ENCODE results near the gene CDH15. TPM values are rescaled to one million over a fixed set of nuclear protein-coding genes. Genes with fewer than 3 reads are reported as not detected.
A peak's percentile ranks its signal among the peaks of the same experiment; 100 is the strongest.
"Not testable (repeated sequence)": the region's sequence is repeated elsewhere in the genome, so short reads cannot be mapped to it uniquely, and the experiment has no call there.

The CDH15 gene
- total RNA-seq, 1 experiment from 2014 or later, result not detected

DNA sequence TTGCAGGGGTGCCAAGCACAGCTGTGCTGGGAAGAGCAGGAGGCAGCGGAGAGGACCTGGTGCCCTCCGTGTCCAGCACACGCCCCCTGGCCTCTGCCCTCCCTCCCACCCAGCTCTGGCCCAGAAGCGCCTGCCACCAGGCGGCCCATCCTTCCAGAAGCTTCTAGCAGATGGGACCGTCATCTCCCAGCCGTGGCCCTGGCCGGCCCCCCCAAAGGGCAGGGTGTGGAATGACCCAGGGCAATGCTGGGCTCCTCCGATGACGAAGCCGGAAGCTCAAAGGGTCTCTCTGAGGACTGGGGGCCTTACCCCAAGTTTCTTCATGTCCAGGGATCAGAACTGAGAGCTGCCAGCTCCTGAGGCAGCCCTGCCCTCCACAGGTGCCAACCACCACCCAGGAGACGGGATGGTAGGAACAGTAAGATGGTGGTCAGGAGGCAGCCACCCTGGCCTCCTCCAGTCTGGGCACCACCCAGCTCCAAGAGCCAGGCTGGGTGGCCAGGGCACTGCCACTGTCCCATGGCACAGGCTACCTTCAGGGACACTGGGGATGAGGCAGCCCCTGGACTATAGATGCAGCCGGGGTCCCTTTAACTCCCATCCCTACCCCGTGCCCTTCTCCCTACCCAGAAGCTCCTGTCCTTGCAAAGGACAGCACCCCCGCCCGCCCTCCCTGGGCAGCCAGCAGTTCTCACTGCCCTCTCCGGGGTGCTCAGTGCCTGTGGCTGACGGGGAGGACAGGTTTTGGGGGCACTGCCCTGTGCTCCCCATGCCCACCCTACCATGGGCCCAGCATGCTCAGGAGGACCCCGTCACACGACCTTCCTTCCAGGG lies 6.5 kb upstream of the CDH15 start:
- H3K27ac Mint-ChIP-seq (ENCODE audit: unreplicated experiment), result no peak overlapping the region
- BruUV-seq (replicated peaks), result no TSS peak
- intact Hi-C loops (cut with micrococcal nuclease; ENCODE audit: unreplicated experiment), result no loop called here
- peaks cover 56% of the 10 kb centered on the region for H3K27me3 Mint-ChIP-seq (ENCODE audit: unreplicated experiment)
- DNase-seq, result no peak
- TF ChIP-seq, protein P1, sequence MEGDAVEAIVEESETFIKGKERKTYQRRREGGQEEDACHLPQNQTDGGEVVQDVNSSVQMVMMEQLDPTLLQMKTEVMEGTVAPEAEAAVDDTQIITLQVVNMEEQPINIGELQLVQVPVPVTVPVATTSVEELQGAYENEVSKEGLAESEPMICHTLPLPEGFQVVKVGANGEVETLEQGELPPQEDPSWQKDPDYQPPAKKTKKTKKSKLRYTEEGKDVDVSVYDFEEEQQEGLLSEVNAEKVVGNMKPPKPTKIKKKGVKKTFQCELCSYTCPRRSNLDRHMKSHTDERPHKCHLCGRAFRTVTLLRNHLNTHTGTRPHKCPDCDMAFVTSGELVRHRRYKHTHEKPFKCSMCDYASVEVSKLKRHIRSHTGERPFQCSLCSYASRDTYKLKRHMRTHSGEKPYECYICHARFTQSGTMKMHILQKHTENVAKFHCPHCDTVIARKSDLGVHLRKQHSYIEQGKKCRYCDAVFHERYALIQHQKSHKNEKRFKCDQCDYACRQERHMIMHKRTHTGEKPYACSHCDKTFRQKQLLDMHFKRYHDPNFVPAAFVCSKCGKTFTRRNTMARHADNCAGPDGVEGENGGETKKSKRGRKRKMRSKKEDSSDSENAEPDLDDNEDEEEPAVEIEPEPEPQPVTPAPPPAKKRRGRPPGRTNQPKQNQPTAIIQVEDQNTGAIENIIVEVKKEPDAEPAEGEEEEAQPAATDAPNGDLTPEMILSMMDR (IDR thresholded peaks at IDR 0.05; ENCODE audit: unreplicated experiment), result no peak
- CTCF ChIA-PET, result interaction anchor here (0.6 to 0.8 kb wide), 2 partner anchors 244 to 353 kb away, joined by 3 to 4 read pairs; partner anchors contain the start of gene APRT
- H3K4me3 Mint-ChIP-seq (ENCODE audit: low read depth, unreplicated experiment), result no peak overlapping the region
- H3K9me3 Mint-ChIP-seq (ENCODE audit: low read depth, unreplicated experiment), result no peaks in the 10 kb centered on the region
- no peaks in the 10 kb centered on the region for H3K4me1 Mint-ChIP-seq (ENCODE audit: low read depth, unreplicated experiment)
- H3K36me3 Mint-ChIP-seq (ENCODE audit: insufficient read depth, unreplicated experiment), result no peaks in the 10 kb centered on the region

DNA sequence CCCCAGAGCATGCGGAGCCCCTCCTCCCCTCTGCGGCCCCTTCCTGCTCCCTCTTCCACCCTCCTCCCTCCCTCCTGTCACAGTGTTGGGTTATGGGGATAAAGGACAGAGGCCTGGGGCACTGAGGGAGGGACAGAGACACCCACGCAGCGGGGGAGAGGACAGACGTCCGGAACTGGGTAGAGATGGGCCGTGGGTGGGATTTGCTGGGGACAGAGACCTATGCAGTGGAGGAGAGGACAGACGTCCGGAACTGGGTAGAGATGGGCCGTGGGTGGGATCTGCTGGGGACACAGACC lies 5.9 kb upstream of the CDH15 start:
- H3K36me3 Mint-ChIP-seq (ENCODE audit: insufficient read depth, unreplicated experiment); H3K27ac Mint-ChIP-seq (ENCODE audit: unreplicated experiment); intact Hi-C loops (cut with micrococcal nuclease; ENCODE audit: unreplicated experiment); H3K4me3 Mint-ChIP-seq (ENCODE audit: low read depth, unreplicated experiment); DNase-seq; H3K9me3 Mint-ChIP-seq (ENCODE audit: low read depth, unreplicated experiment); H3K4me1 Mint-ChIP-seq (ENCODE audit: low read depth, unreplicated experiment); BruUV-seq (replicated peaks): not testable (repeated sequence)
- H3K27me3 Mint-ChIP-seq (ENCODE audit: unreplicated experiment), result peaks cover 61% of the 10 kb centered on the region
- CTCF ChIA-PET, result interaction anchor here (0.6 kb wide), 1 partner anchor 244 kb away, joined by 4 read pairs; no protein-coding TSS in a partner anchor

GRCh38 chr16:89166696-89167424 lies 4.7 kb upstream of the CDH15 start:
- H3K9me3 Mint-ChIP-seq (ENCODE audit: low read depth, unreplicated experiment), result no peaks in the 10 kb centered on the region
- H3K27me3 Mint-ChIP-seq (ENCODE audit: unreplicated experiment), result peaks cover 65% of the 10 kb centered on the region
- peaks cover 10% of the 10 kb centered on the region for H3K36me3 Mint-ChIP-seq (ENCODE audit: insufficient read depth, unreplicated experiment)
- no peak overlapping the region for H3K27ac Mint-ChIP-seq (ENCODE audit: unreplicated experiment)
- no peak overlapping the region for H3K4me3 Mint-ChIP-seq (ENCODE audit: low read depth, unreplicated experiment)
- TF ChIP-seq, protein P1 (IDR thresholded peaks at IDR 0.05; ENCODE audit: unreplicated experiment), result no peak
- CTCF ChIA-PET, result interaction anchor here (0.5 to 1.8 kb wide), 8 partner anchors 49 to 606 kb away, joined by 3 to 11 read pairs (median 4); partner anchors contain the start of genes APRT, GALNS and TRAPPC2L
- peaks cover 10% of the 10 kb centered on the region for H3K4me1 Mint-ChIP-seq (ENCODE audit: low read depth, unreplicated experiment)
- intact Hi-C loops (cut with micrococcal nuclease; ENCODE audit: unreplicated experiment), result no loop called here
- DNase-seq, result no peak
- BruUV-seq (replicated peaks), result no TSS peak

DNA sequence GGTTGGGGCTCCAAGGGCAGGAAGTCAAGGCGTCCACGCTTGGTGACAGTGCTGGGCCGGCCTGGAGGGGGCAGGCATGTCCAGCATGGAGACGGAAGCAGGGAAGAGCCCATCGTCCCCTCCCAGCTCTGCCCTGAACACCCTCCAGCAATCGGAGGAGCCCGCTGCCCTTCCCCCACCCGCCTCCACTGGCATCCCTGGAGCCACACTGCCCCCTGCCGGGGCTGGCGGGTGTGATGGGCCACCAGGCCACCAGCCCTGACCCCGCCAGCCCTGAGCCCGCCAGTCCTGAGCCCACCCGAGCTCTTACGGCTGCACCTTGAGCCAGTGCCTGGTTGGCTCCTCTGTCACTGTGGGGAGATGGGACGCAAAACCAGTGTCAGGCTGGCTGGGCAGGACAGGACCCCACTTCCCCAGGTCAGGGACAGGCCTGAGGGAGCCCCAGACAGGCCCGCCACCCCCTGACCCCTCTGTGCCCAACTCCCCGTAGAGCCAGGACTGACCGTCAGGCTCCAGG lies 4.1 kb upstream of the CDH15 start:
- no peak overlapping the region for H3K4me3 Mint-ChIP-seq (ENCODE audit: low read depth, unreplicated experiment)
- peaks cover 60% of the 10 kb centered on the region for H3K27me3 Mint-ChIP-seq (ENCODE audit: unreplicated experiment)
- peaks cover 10% of the 10 kb centered on the region for H3K4me1 Mint-ChIP-seq (ENCODE audit: low read depth, unreplicated experiment)
- CTCF ChIA-PET, result interaction anchor here (0.5 to 1.8 kb wide), 8 partner anchors 49 to 607 kb away, joined by 3 to 11 read pairs (median 4); partner anchors contain the start of genes APRT, GALNS and TRAPPC2L
- H3K9me3 Mint-ChIP-seq (ENCODE audit: low read depth, unreplicated experiment), result no peaks in the 10 kb centered on the region
- intact Hi-C loops (cut with micrococcal nuclease; ENCODE audit: unreplicated experiment), result no loop called here
- DNase-seq, result peak; percentile 97
- no TSS peak for BruUV-seq (replicated peaks)
- no peak overlapping the region for H3K27ac Mint-ChIP-seq (ENCODE audit: unreplicated experiment)
- peaks cover 13% of the 10 kb centered on the region for H3K36me3 Mint-ChIP-seq (ENCODE audit: insufficient read depth, unreplicated experiment)
- TF ChIP-seq, protein P1 (IDR thresholded peaks at IDR 0.05; ENCODE audit: unreplicated experiment), result peak; percentile 95
